IMR-90 (cell line): Measurements from ENCODE around the gene GRAMD2A. TPM values are rescaled to one million over a fixed set of nuclear protein-coding genes. Genes with fewer than 3 reads are reported as not detected.

Experiments
- ATAC-seq: fragments of 200-7000 bp; cut with Tn5 transposase; 2 replicates; pipeline ENCODE4 v1.9.1; 2020; ENCODE audit warnings: low read depth, mild to moderate bottlenecking, moderate library complexity
- BruUV-seq: library from RNA; stranded (reverse); fragments of 400-500 nt; replicated peaks from 2 replicates; lab custom pipeline; 2021; lab: Mats Ljungman, UMichigan
- CTCF ChIA-PET: fragments of 300-600 bp; formaldehyde crosslinking; extraction: SDS; loops from one replicate; lab custom pipeline; 2021; ENCODE audit warnings: antibody characterized with exemption; lab: Yijun Ruan, JAX
- POLR2A ChIA-PET: fragments of 300-600 bp; sonication (Branson Sonifier 250); formaldehyde crosslinking; loops from one replicate; lab custom pipeline; 2022; ENCODE audit warnings: antibody characterized with exemption; ENCODE audit not compliant: unreplicated experiment; lab: Charles Lee
- DNase-seq: peaks from one replicate; pipeline ENCODE4 v3.0.0; 2013
- H2AFZ ChIP-seq: replicated peaks from 2 replicates; pipeline ENCODE3; 2013; ENCODE audit warnings: low read length, mild to moderate bottlenecking; ENCODE audit not compliant: poor library complexity
- H2AK5ac ChIP-seq: 2 replicates; pipeline ENCODE4 v1.6.1; 2013; ENCODE audit warnings: low read depth, low read length, inconsistent platforms
- H2AK9ac ChIP-seq: replicated peaks from 2 replicates; pipeline ENCODE3; 2013; ENCODE audit warnings: mild to moderate bottlenecking, low read depth, low read length, moderate library complexity; ENCODE audit not compliant: poor library complexity
- H2BK120ac ChIP-seq: 2 replicates; pipeline ENCODE4 v1.6.1; 2013; ENCODE audit warnings: low read depth, low read length, inconsistent platforms
- H2BK15ac ChIP-seq: 3 replicates; pipeline ENCODE4 v1.6.1; 2013; ENCODE audit warnings: low read depth, low read length, inconsistent platforms
- H2BK20ac ChIP-seq: 2 replicates; pipeline ENCODE4 v1.6.1; 2013; ENCODE audit warnings: low read depth, mild to moderate bottlenecking, inconsistent platforms, low read length, moderate library complexity
- H2BK5ac ChIP-seq: 2 replicates; pipeline ENCODE4 v1.6.1; 2013; ENCODE audit warnings: mild to moderate bottlenecking, low read depth, low read length, inconsistent platforms; ENCODE audit not compliant: poor library complexity, severe bottlenecking
- H3K14ac ChIP-seq: replicated peaks from 2 replicates; pipeline ENCODE4 v1.6.1; 2013; ENCODE audit warnings: low read depth, low read length, inconsistent platforms
- H3K18ac ChIP-seq: 2 replicates; pipeline ENCODE4 v1.6.1; 2013; ENCODE audit warnings: low read depth, low read length, control low read depth
- H3K23ac ChIP-seq: 2 replicates; pipeline ENCODE4 v1.6.1; 2013; ENCODE audit warnings: low read depth, low read length, inconsistent platforms
- H3K27ac ChIP-seq: 2 replicates; pipeline ENCODE4 v1.5.1; 2013; ENCODE audit warnings: mild to moderate bottlenecking, control low read depth, low read length; ENCODE audit not compliant: insufficient read depth
- H3K27me3 ChIP-seq: 2 replicates; pipeline ENCODE4 v1.6.1; 2013; ENCODE audit warnings: low read length; ENCODE audit not compliant: control insufficient read depth, insufficient read depth
- H3K36me3 ChIP-seq: 2 replicates; pipeline ENCODE4 v1.6.1; 2013; ENCODE audit warnings: low read length, mixed read lengths; ENCODE audit not compliant: control insufficient read depth, insufficient read depth
- H3K4ac ChIP-seq: 2 replicates; pipeline ENCODE4 v1.6.1; 2013; ENCODE audit warnings: low read depth, low read length, inconsistent platforms
- H3K4me1 ChIP-seq: 2 replicates; pipeline ENCODE4 v1.6.1; 2013; ENCODE audit warnings: low read length, mixed read lengths; ENCODE audit not compliant: control insufficient read depth, insufficient read depth
- H3K4me2 ChIP-seq: 2 replicates; pipeline ENCODE4 v1.6.1; 2013; ENCODE audit warnings: low read depth, mild to moderate bottlenecking, control low read depth, low read length, moderate library complexity
- H3K4me3 ChIP-seq: 2 replicates; pipeline ENCODE4 v1.5.1; 2013; ENCODE audit warnings: low read depth, mild to moderate bottlenecking, control low read depth, low read length, moderate library complexity; ENCODE audit not compliant: insufficient read depth
- H3K56ac ChIP-seq: 2 replicates; pipeline ENCODE4 v1.6.1; 2013; ENCODE audit warnings: low read length, inconsistent platforms; ENCODE audit not compliant: insufficient read depth; ENCODE audit errors: extremely low read depth
- H3K79me1 ChIP-seq, 2 experiments: 2 replicates each; pipeline ENCODE4 v1.6.1; 2013; ENCODE audit warnings: low read length in 2 of 2, inconsistent platforms in 1 of 2, low read depth in 1 of 2
- H3K9ac ChIP-seq: 2 replicates; pipeline ENCODE4 v1.6.1; 2013; ENCODE audit warnings: low read depth, low read length, control low read depth
- H3K9me1 ChIP-seq: 2 replicates; pipeline ENCODE4 v1.6.1; 2013; ENCODE audit warnings: low read length, inconsistent platforms; ENCODE audit not compliant: insufficient read depth
- H3K9me3 ChIP-seq: 2 replicates; pipeline ENCODE4 v1.6.1; 2013; ENCODE audit warnings: low read length; ENCODE audit not compliant: control insufficient read depth, insufficient read depth
- H4K20me1 ChIP-seq: 2 replicates; pipeline ENCODE4 v1.6.1; 2013; ENCODE audit warnings: low read length, inconsistent platforms; ENCODE audit not compliant: insufficient read depth
- H4K5ac ChIP-seq: 2 replicates; pipeline ENCODE4 v1.6.1; 2013; ENCODE audit warnings: mild to moderate bottlenecking, low read depth, low read length, control low read depth
- H4K8ac ChIP-seq, 2 experiments: 2 replicates each; pipeline ENCODE4 v1.6.1; 2013; ENCODE audit warnings: low read depth in 2 of 2, low read length in 2 of 2, control low read depth in 1 of 2, inconsistent platforms in 1 of 2
- H4K91ac ChIP-seq: 2 replicates; pipeline ENCODE4 v1.6.1; 2013; ENCODE audit warnings: low read depth, low read length, inconsistent platforms; ENCODE audit not compliant: insufficient read depth
- BHLHE40 ChIP-seq: fragments of 150-350 bp; IDR thresholded peaks from 2 replicates; pipeline ENCODE4 v1.6.1; 2016; ENCODE audit warnings: mild to moderate bottlenecking, low read depth, low read length
- CEBPB ChIP-seq: IDR thresholded peaks from 2 replicates; pipeline ENCODE4 v1.6.1; 2012; ENCODE audit warnings: low read depth, low read length, improper control_type of control experiment
- CHD1 ChIP-seq: IDR thresholded peaks from 2 replicates; pipeline ENCODE4 v1.6.1; 2012; ENCODE audit warnings: low read depth, low read length, improper control_type of control experiment
- CTCF ChIP-seq: conservative IDR thresholded peaks from 2 replicates; pipeline ENCODE4 v1.5.1; 2012; ENCODE audit warnings: mild to moderate bottlenecking, low read depth, low read length, improper control_type of control experiment
- ELK1 ChIP-seq: fragments of 150-350 bp; IDR thresholded peaks from 2 replicates; pipeline ENCODE4 v1.6.1; 2016; ENCODE audit warnings: low read depth, mild to moderate bottlenecking, low read length, moderate library complexity, borderline replicate concordance
- FOS ChIP-seq: fragments of 150-350 bp; IDR thresholded peaks from 2 replicates; pipeline ENCODE4 v1.6.1; 2016; ENCODE audit warnings: low read depth, low read length
- MAFK ChIP-seq: IDR thresholded peaks from 2 replicates; pipeline ENCODE4 v1.6.1; 2012; ENCODE audit warnings: low read depth, low read length, improper control_type of control experiment
- MAZ ChIP-seq: IDR thresholded peaks from 2 replicates; pipeline ENCODE4 v1.6.1; 2012; ENCODE audit warnings: low read depth, mild to moderate bottlenecking, low read length, improper control_type of control experiment, moderate library complexity, borderline replicate concordance
- MXI1 ChIP-seq: IDR thresholded peaks from 2 replicates; pipeline ENCODE4 v1.6.1; 2012; ENCODE audit warnings: low read depth, mild to moderate bottlenecking, low read length, moderate library complexity, borderline replicate concordance
- NFE2L2 ChIP-seq: fragments of 150-350 bp; IDR thresholded peaks from 2 replicates; pipeline ENCODE4 v1.6.1; 2016; ENCODE audit warnings: low read depth, mild to moderate bottlenecking, low read length
- POLR2A ChIP-seq: IDR thresholded peaks from 2 replicates; pipeline ENCODE4 v1.6.1; 2012; ENCODE audit warnings: mild to moderate bottlenecking, low read depth, low read length
- RAD21 ChIP-seq: IDR thresholded peaks from 2 replicates; pipeline ENCODE4 v1.6.1; 2012; ENCODE audit warnings: low read length, improper control_type of control experiment
- RCOR1 ChIP-seq: IDR thresholded peaks from 2 replicates; pipeline ENCODE4 v1.6.1; 2012; ENCODE audit warnings: mild to moderate bottlenecking, low read length, improper control_type of control experiment; ENCODE audit not compliant: insufficient replicate concordance
- RFX5 ChIP-seq: IDR thresholded peaks from 2 replicates; pipeline ENCODE4 v1.8.0; 2012; ENCODE audit warnings: low read depth, mild to moderate bottlenecking, low read length, moderate library complexity
- SMC3 ChIP-seq: fragments of 150-350 bp; IDR thresholded peaks from 2 replicates; pipeline ENCODE4 v1.6.1; 2016; ENCODE audit warnings: low read depth, mild to moderate bottlenecking, antibody characterized with exemption, low read length, moderate library complexity
- USF2 ChIP-seq: fragments of 150-350 bp; IDR thresholded peaks from 2 replicates; pipeline ENCODE4 v1.6.1; 2017; ENCODE audit warnings: mild to moderate bottlenecking, antibody characterized with exemption, low read length, low read depth
- WGBS, 2 experiments: methylation state at CpG; one replicate each; pipeline versions ENCODE4 v1.1.5 to v1.1.7; 2013; ENCODE audit warnings: missing lambda C conversion rate in 2 of 2; ENCODE audit not compliant: insufficient read length in 1 of 2; ENCODE audit errors: extremely low coverage in 2 of 2; 5-methylcytosine and 5-hydroxymethylcytosine counted together
- dilution Hi-C: fragments of 300-500 bp; cut with HindIII; formaldehyde crosslinking; loops from one replicate; pipeline ENCODE4 v1.14.3; 2018; ENCODE audit warnings: low sequenced_read_pairs; ENCODE audit not compliant: unreplicated experiment
- in situ Hi-C: fragments of 300-500 bp; cut with MboI; formaldehyde crosslinking; loops from 3 replicates; pipeline ENCODE4 v1.14.3; 2019; ENCODE audit warnings: low sequenced_read_pairs, inconsistent platforms, mixed read lengths
- intact Hi-C: fragments of 100-400 bp; cut with micrococcal nuclease; formaldehyde crosslinking; loops from 2 replicates; pipeline ENCODE4 v1.10.0; 2022
- polyA plus RNA-seq, 3 experiments: library from polyadenylated mRNA; depleted of rRNA; stranded (reverse); fragments of >200 nt; gene quantifications; 2 replicates each; pipeline ENCODE4 v1.2.3, GENCODE V29; 2012; ENCODE audit warnings: low replicate concordance in 1 of 3
- total RNA-seq: library from RNA; depleted of rRNA; stranded (reverse); fragments of >200 nt; gene quantifications from 2 replicates; pipeline ENCODE4 v1.2.3, GENCODE V29; 2012

Gene GRAMD2A
- total and polyA plus RNA-seq, 2 of the 4 experiments (the other 2 are of a cell fraction): 0.14 to 0.18 TPM

- Histone ChIP-seq H4K8ac (no peak overlapping the region), H3K18ac (no peak overlapping the region), H4K5ac (no peak overlapping the region), H3K27ac (no peak overlapping the region), H3K14ac (no peak overlapping the region), H2AK5ac (no peak overlapping the region), H3K36me3 (peaks cover 89% of the 10 kb centered on the region), H3K27me3 (no peaks in the 10 kb centered on the region), H3K9ac (no peak overlapping the region), H2BK120ac (no peak overlapping the region), H3K9me3 (no peaks in the 10 kb centered on the region), H4K91ac (no peak overlapping the region), H3K79me1 (peaks cover 64 to 93% of the 10 kb centered on the region in 2 experiments), H2BK5ac (no peak overlapping the region), H2AFZ (no peak overlapping the region), H2AK9ac (no peak overlapping the region), H3K56ac (no peak overlapping the region), H3K4ac (no peak overlapping the region), H2BK15ac (no peak overlapping the region), H3K23ac (no peak overlapping the region), H3K4me1 (peaks cover 2% of the 10 kb centered on the region; the same call in 1 of the 2 replicates), H4K20me1 (peaks cover 95% of the 10 kb centered on the region), H3K4me2 (no peak overlapping the region), H3K4me3 (no peak overlapping the region), H3K9me1 (peaks cover 12% of the 10 kb centered on the region), H2BK20ac (no peak overlapping the region)
- no TSS peak for BruUV-seq
- POLR2A ChIA-PET: no interaction called here
- intact Hi-C loops (no loop called here), in situ Hi-C loops (no loop called here), dilution Hi-C loops (no loop called here)
- no peak for DNase-seq
- CTCF ChIA-PET: no interaction called here
- TF ChIP-seq ELK1 (no peak), CEBPB (no peak), POLR2A (no peak), RFX5 (no peak), CHD1 (no peak), NFE2L2 (no peak), MAZ (no peak), BHLHE40 (no peak), MAFK (no peak), FOS (no peak), RAD21 (no peak), CTCF (no peak), RCOR1 (no peak), USF2 (no peak), MXI1 (no peak), SMC3 (no peak)
- WGBS, 2 experiments: 77% methylated on average over 3 of the region's 5 CpGs; no CpG with 5 or more reads in 1 of the 2 experiments
- ATAC-seq: no peak
These were observed 9.1 kb upstream of the GRAMD2A start for GRCh38 chr15:72206677-72207000.
